Thyroid gland (tissue), 4 donors: ENCODE data around the gene OR6K6. TPM values are rescaled to one million over a fixed set of nuclear protein-coding genes. Genes with fewer than 3 reads are reported as not detected.

Experiments used
- DNase-seq, 2 donors: peaks; one replicate each; pipeline ENCODE4 v3.0.0-alpha.2; 2019
- H3K27ac ChIP-seq, 3 donors: fragments of 200-600 bp; sonication (generic); 1 replicate in 2 of 3; 2 replicates in 1 of 3; pipeline ENCODE4 v1.5.1; 2016 to 2019; ENCODE audit warnings: mild to moderate bottlenecking in 1 of 3, moderate library complexity in 1 of 3
- H3K27me3 ChIP-seq: fragments of 200-600 bp; sonication (generic); one replicate; pipeline ENCODE4 v1.5.1; 2019
- H3K36me3 ChIP-seq, 2 donors: fragments of 200-600 bp; sonication (generic); one replicate each; pipeline ENCODE4 v1.5.1; 2016 to 2019
- H3K4me1 ChIP-seq, 2 donors: fragments of 200-600 bp; sonication (generic); one replicate each; pipeline ENCODE4 v1.5.1; 2017 to 2019
- H3K4me3 ChIP-seq, 3 donors: fragments of 200-600 bp; sonication (generic); replicated peaks in 1 of 3; 1 replicate in 2 of 3; 2 replicates in 1 of 3; pipeline ENCODE4 v1.5.1; 2016; ENCODE audit warnings: mild to moderate bottlenecking in 1 of 3
- H3K9me3 ChIP-seq: fragments of 200-600 bp; sonication (generic); one replicate; pipeline ENCODE4 v1.5.1; 2017
- POLR2A ChIP-seq, 2 donors: fragments of 450-650 bp; IDR thresholded peaks; one replicate each; pipeline ENCODE4 v1.6.1; 2017; ENCODE audit warnings: antibody characterized with exemption in 2 of 2, mild to moderate bottlenecking in 2 of 2, moderate library complexity in 1 of 2
- WGBS, 2 donors: methylation state at CpG; one replicate each; pipeline ENCODE4 v1.1.5; 2017; 5-methylcytosine and 5-hydroxymethylcytosine counted together
- intact Hi-C: fragments of 100-400 bp; cut with DNase I; formaldehyde crosslinking; loops from one replicate; pipeline ENCODE4 v1.15.1; 2023
- small RNA-seq: library from RNA; depleted of rRNA; stranded (forward); fragments of <200 nt; gene quantifications from one replicate; pipeline ENCODE3, GENCODE V24; 2016
- total RNA-seq, 4 donors: library from RNA; depleted of rRNA; stranded (reverse); fragments of >200 nt; gene quantifications; one replicate each; pipeline ENCODE4 v1.2.3, GENCODE V29; 2016
- TF ChIP-seq, protein P1 (sequence below), 6 experiments: fragments of 200-600 bp in 3 of 6; fragments of 450-650 bp in 3 of 6; sonication (generic) in 3 of 6; IDR thresholded peaks; one replicate each; pipeline ENCODE4 v1.5.1; 2016 to 2019; ENCODE audit warnings: antibody characterized with exemption in 6 of 6, mild to moderate bottlenecking in 2 of 6, inconsistent platforms in 1 of 6, moderate library complexity in 1 of 6

OR6K6 gene
- total RNA-seq, 4 donors from 2014 or later, result not detected

DNA sequence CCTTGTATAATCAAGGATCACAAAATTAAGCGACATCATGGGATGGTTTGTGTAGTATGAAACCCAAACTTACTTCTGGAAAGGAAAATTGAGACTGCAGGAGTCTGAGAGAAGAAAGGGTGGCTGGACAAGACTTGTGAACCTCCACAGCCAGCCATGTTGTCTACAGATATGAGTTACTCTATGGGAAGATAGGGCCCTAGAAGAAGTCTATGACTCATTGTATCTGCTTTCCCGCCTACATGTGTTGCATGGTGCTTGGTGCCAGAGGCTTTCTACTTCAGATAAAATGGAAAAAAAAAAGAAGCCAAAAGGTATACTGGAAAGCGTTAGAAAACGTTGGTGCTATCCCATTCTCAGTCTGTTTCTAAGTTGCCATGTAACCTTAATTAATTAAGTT, 45.2 kb downstream of the OR6K6 start:
- DNase-seq, result no peak
- WGBS, 2 donors, result 84 to 86% methylated on average over 4 of the region's 4 CpGs
- H3K4me1 ChIP-seq, result no peaks in the 10 kb centered on the region
- H3K27me3 ChIP-seq, result no peaks in the 10 kb centered on the region
- H3K4me3 ChIP-seq, result no peak overlapping the region
- no peaks in the 10 kb centered on the region for H3K36me3 ChIP-seq
- TF ChIP-seq, protein P1, sequence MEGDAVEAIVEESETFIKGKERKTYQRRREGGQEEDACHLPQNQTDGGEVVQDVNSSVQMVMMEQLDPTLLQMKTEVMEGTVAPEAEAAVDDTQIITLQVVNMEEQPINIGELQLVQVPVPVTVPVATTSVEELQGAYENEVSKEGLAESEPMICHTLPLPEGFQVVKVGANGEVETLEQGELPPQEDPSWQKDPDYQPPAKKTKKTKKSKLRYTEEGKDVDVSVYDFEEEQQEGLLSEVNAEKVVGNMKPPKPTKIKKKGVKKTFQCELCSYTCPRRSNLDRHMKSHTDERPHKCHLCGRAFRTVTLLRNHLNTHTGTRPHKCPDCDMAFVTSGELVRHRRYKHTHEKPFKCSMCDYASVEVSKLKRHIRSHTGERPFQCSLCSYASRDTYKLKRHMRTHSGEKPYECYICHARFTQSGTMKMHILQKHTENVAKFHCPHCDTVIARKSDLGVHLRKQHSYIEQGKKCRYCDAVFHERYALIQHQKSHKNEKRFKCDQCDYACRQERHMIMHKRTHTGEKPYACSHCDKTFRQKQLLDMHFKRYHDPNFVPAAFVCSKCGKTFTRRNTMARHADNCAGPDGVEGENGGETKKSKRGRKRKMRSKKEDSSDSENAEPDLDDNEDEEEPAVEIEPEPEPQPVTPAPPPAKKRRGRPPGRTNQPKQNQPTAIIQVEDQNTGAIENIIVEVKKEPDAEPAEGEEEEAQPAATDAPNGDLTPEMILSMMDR (IDR thresholded peaks at IDR 0.05), result no peak
- TF ChIP-seq POLR2A (IDR thresholded peaks at IDR 0.05), result no peak
- intact Hi-C loops, result no loop called here
- H3K27ac ChIP-seq, result no peak overlapping the region
- H3K9me3 ChIP-seq, result no peaks in the 10 kb centered on the region

- TF ChIP-seq POLR2A (IDR thresholded peaks at IDR 0.05), result no peak
- TF ChIP-seq, protein P1 (IDR thresholded peaks at IDR 0.05), result no peak
- Histone ChIP-seq H3K27me3 (no peaks in the 10 kb centered on the region), H3K27ac (no peak overlapping the region), H3K36me3 (no peaks in the 10 kb centered on the region), H3K4me3 (no peak overlapping the region), H3K9me3 (no peaks in the 10 kb centered on the region), H3K4me1 (no peaks in the 10 kb centered on the region)
- whole genome bisulfite sequencing, 2 donors, result 87 to 88% methylated on average over 2 of the region's 2 CpGs
- intact Hi-C loops, result no loop called here
- no peak for DNase-seq
Measured at GRCh38 chr1:158800526-158800925, 46.0 kb downstream of the OR6K6 start.

DNA sequence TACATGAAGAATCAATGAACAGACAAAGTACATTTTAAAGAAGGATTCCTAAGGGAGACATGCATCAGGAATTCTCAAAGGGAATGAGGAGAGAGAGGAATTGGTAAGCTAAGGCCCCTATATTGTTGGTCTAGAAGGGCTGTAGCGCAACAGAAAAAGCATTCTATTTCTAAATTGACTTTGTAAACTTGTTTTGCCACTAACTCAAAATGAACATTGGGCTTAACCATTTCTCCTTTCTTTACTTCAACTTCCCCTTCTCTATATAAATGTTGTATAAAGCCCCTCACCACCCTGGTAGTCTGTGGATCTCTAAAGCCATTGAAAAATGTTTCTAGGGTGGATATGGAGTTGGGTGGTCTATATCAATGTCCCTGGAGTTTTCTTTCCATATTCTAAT, 46.9 kb downstream of the OR6K6 start:
- 83 to 85% methylated on average over 1 of the region's 1 CpG for WGBS, 2 donors
- Histone ChIP-seq H3K4me1 (no peaks in the 10 kb centered on the region), H3K27me3 (no peaks in the 10 kb centered on the region), H3K9me3 (no peaks in the 10 kb centered on the region), H3K27ac (no peak overlapping the region), H3K36me3 (no peaks in the 10 kb centered on the region), H3K4me3 (no peak overlapping the region)
- intact Hi-C loops, result no loop called here
- DNase-seq, result no peak
- no peak for TF ChIP-seq POLR2A (IDR thresholded peaks at IDR 0.05)
- TF ChIP-seq, protein P1 (IDR thresholded peaks at IDR 0.05), result no peak

DNA sequence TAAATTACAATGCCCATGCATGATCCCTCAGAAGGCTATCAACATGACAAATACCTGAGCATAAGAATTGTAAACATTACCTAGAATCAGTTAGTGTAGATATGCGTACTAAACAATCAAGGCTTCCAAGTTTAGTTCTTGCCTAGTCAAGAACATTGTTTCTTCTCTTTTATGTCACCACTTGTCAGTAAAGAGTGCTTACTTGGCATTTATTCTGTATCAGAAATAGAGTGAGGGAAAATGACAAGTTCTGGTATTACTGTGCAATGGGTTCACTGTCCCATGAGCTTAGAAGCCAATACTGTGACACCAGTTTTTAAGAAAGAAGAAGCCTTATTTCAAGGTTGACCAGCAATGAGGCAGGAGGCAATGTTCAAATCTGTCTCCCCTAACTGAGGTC, 49.2 kb downstream of the OR6K6 start:
- H3K4me1 ChIP-seq, result no peaks in the 10 kb centered on the region
- intact Hi-C loops, result no loop called here
- H3K27ac ChIP-seq, result no peak overlapping the region
- H3K27me3 ChIP-seq, result no peaks in the 10 kb centered on the region
- 89 to 96% methylated on average over 1 of the region's 1 CpG for WGBS, 2 donors
- H3K36me3 ChIP-seq, result no peaks in the 10 kb centered on the region
- TF ChIP-seq, protein P1 (IDR thresholded peaks at IDR 0.05), result no peak
- TF ChIP-seq POLR2A (IDR thresholded peaks at IDR 0.05), result no peak
- no peak overlapping the region for H3K4me3 ChIP-seq
- no peaks in the 10 kb centered on the region for H3K9me3 ChIP-seq
- no peak for DNase-seq

Small RNA genes lying within 50 kb of the gene (small RNA-seq; reads per million reads assigned to genes)
- not detected for gene OR2AQ1P

Other genes starting within 250 kb of the OR6K6 start
- not detected for gene OR6Y1, start 200.3 kb upstream of the OR6K6 start, total RNA-seq
- gene OR6P1, start 184.1 kb upstream of the OR6K6 start, total RNA-seq, result not detected
- not detected for gene OR10X1, start 174.8 kb upstream of the OR6K6 start, total RNA-seq
- not detected for gene OR10Z1, start 149.5 kb upstream of the OR6K6 start, total RNA-seq
- under 1 TPM in 2 of 4 donors, not detected in 2; 0.10 to 0.11 TPM for gene SPTA1, start 68.0 kb upstream of the OR6K6 start, total RNA-seq
- not detected for gene OR6K2, start 54.1 kb upstream of the OR6K6 start, total RNA-seq
- not detected for gene OR6K3, start 34.0 kb upstream of the OR6K6 start, total RNA-seq
- not detected for gene OR6N1, start 17.5 kb downstream of the OR6K6 start, total RNA-seq
- gene OR6N2, start 26.5 kb downstream of the OR6K6 start, total RNA-seq, result not detected
- 1 to 10 TPM; 2.0 to 8.5 (median 2.6) TPM for gene MNDA, start 76.6 kb downstream of the OR6K6 start, total RNA-seq
- 1 to 10 TPM in 3 of 4 donors, under 1 TPM in 1; 0.78 to 2.6 (median 1.8) TPM for gene PYHIN1, start 176.8 kb downstream of the OR6K6 start, total RNA-seq